ENCODE results near the gene SLC38A6. TPM values are rescaled to one million over a fixed set of nuclear protein-coding genes. Genes with fewer than 3 reads are reported as not detected.

The SLC38A6 gene
- total RNA-seq, 2 experiments from 2014 or later: 15.8 to 16.8 TPM

GRCh38 chr14:61042220-61042619 is 61.2 kb downstream of the SLC38A6 start:
- no peak for TF ChIP-seq EZH2phosphoT487 (IDR thresholded peaks at IDR 0.05; ENCODE audit: borderline replicate concordance, low read depth, low read length)
- TF ChIP-seq CTCF (conservative IDR thresholded peaks at IDR 0.05; ENCODE audit: low read length): no peak
- Histone ChIP-seq H3K4me3 (ENCODE audit: low read depth, low read length, poor library complexity, severe bottlenecking) (no peak overlapping the region), H3K79me2 (ENCODE audit: insufficient read depth, low read depth, low read length) (no peaks in the 10 kb centered on the region), H3K9me2 (ENCODE audit: insufficient read depth, low read length) (no peaks in the 10 kb centered on the region), H3K4me1 (ENCODE audit: insufficient read depth, low read length, poor library complexity, severe bottlenecking) (peaks cover 4% of the 10 kb centered on the region), H3K36me3 (ENCODE audit: insufficient read depth, low read length) (no peaks in the 10 kb centered on the region), H3K27ac (ENCODE audit: low read depth, low read length, poor library complexity, severe bottlenecking) (no peak overlapping the region), H4K20me1 (ENCODE audit: insufficient read depth, low read length) (no peaks in the 10 kb centered on the region), H2AFZ (ENCODE audit: low read length) (no peak overlapping the region), H3K9me3 (ENCODE audit: low read length) (no peaks in the 10 kb centered on the region), H3K4me2 (ENCODE audit: low read length) (no peak overlapping the region)
- intact Hi-C loops (cut with micrococcal nuclease; ENCODE audit: unreplicated experiment): no loop called here
- ChIA-PET CTCF (ENCODE audit: unreplicated experiment) (no interaction called here), POLR2A (no interaction called here)
- no TSS peak for BruUV-seq (replicated peaks)
- no peak for DNase-seq (ENCODE audit: low spot score)

- no peaks in the 10 kb centered on the region for H3K9me2 ChIP-seq (ENCODE audit: insufficient read depth, low read length)
- no peaks in the 10 kb centered on the region for H3K9me3 ChIP-seq (ENCODE audit: low read length)
- ChIA-PET CTCF (ENCODE audit: unreplicated experiment) (interaction anchor here (0.5 kb wide), 1 partner anchor 64 kb away, joined by 3 read pairs; no protein-coding TSS in a partner anchor), POLR2A (interaction anchor here (0.7 kb wide), 2 partner anchors 12 to 21 kb away, joined by 4 to 6 read pairs; no protein-coding TSS in a partner anchor)
- H3K4me2 ChIP-seq (ENCODE audit: low read length): no peak overlapping the region
- intact Hi-C loops (cut with micrococcal nuclease; ENCODE audit: unreplicated experiment): no loop called here
- peaks cover 4% of the 10 kb centered on the region for H3K4me1 ChIP-seq (ENCODE audit: insufficient read depth, low read length, poor library complexity, severe bottlenecking)
- no peak overlapping the region for H2AFZ ChIP-seq (ENCODE audit: low read length)
- no peaks in the 10 kb centered on the region for H3K36me3 ChIP-seq (ENCODE audit: insufficient read depth, low read length)
- no peak overlapping the region for H3K27ac ChIP-seq (ENCODE audit: low read depth, low read length, poor library complexity, severe bottlenecking)
- H3K79me2 ChIP-seq (ENCODE audit: insufficient read depth, low read depth, low read length): no peaks in the 10 kb centered on the region
- TF ChIP-seq EZH2phosphoT487 (IDR thresholded peaks at IDR 0.05; ENCODE audit: borderline replicate concordance, low read depth, low read length): no peak
- no peak for TF ChIP-seq CTCF (conservative IDR thresholded peaks at IDR 0.05; ENCODE audit: low read length)
- H3K4me3 ChIP-seq (ENCODE audit: low read depth, low read length, poor library complexity, severe bottlenecking): no peak overlapping the region
- H4K20me1 ChIP-seq (ENCODE audit: insufficient read depth, low read length): no peaks in the 10 kb centered on the region
- no peak for DNase-seq (ENCODE audit: low spot score)
- no TSS peak for BruUV-seq (replicated peaks)
Observed at GRCh38 chr14:61043506-61043905, 62.5 kb downstream of the SLC38A6 start.

GRCh38 chr14:61047021-61047420 is 66.0 kb downstream of the SLC38A6 start:
- ChIA-PET CTCF (ENCODE audit: unreplicated experiment) (no interaction called here), POLR2A (interaction anchor here (0.6 to 3.3 kb wide), 7 partner anchors 9 to 244 kb away, joined by 3 to 9 read pairs (median 3); partner anchors contain the start of genes SLC38A6 and TRMT5)
- no peak for TF ChIP-seq CTCF (conservative IDR thresholded peaks at IDR 0.05; ENCODE audit: low read length)
- TF ChIP-seq EZH2phosphoT487 (IDR thresholded peaks at IDR 0.05; ENCODE audit: borderline replicate concordance, low read depth, low read length): no peak
- no TSS peak for BruUV-seq (replicated peaks)
- DNase-seq (ENCODE audit: low spot score): no peak
- Histone ChIP-seq H2AFZ (ENCODE audit: low read length) (no peak overlapping the region), H3K36me3 (ENCODE audit: insufficient read depth, low read length) (no peaks in the 10 kb centered on the region), H3K27ac (ENCODE audit: low read depth, low read length, poor library complexity, severe bottlenecking) (no peak overlapping the region), H4K20me1 (ENCODE audit: insufficient read depth, low read length) (no peaks in the 10 kb centered on the region), H3K79me2 (ENCODE audit: insufficient read depth, low read depth, low read length) (no peaks in the 10 kb centered on the region), H3K4me2 (ENCODE audit: low read length) (no peak overlapping the region), H3K9me3 (ENCODE audit: low read length) (no peaks in the 10 kb centered on the region), H3K4me1 (ENCODE audit: insufficient read depth, low read length, poor library complexity, severe bottlenecking) (no peaks in the 10 kb centered on the region), H3K4me3 (ENCODE audit: low read depth, low read length, poor library complexity, severe bottlenecking) (no peak overlapping the region), H3K9me2 (ENCODE audit: insufficient read depth, low read length) (no peaks in the 10 kb centered on the region)
- intact Hi-C loops (cut with micrococcal nuclease; ENCODE audit: unreplicated experiment): no loop called here
